IPS-15b (cell line): ENCODE data around the gene NPSR1.

ENCODE experiments used
- H3K27me3 ChIP-seq: one replicate; pipeline ENCODE4 v1.6.1; 2013; ENCODE audit warnings: low read length; ENCODE audit not compliant: control insufficient read depth, insufficient read depth
- H3K36me3 ChIP-seq: one replicate; pipeline ENCODE4 v1.6.1; 2013; ENCODE audit warnings: low read length; ENCODE audit not compliant: control insufficient read depth, insufficient read depth
- H3K4me1 ChIP-seq: one replicate; pipeline ENCODE4 v1.6.1; 2013; ENCODE audit warnings: mild to moderate bottlenecking, low read length; ENCODE audit not compliant: control insufficient read depth, insufficient read depth
- H3K4me3 ChIP-seq: one replicate; pipeline ENCODE4 v1.5.1; 2013; ENCODE audit warnings: low read depth, low read length
- H3K9ac ChIP-seq: one replicate; pipeline ENCODE4 v1.6.1; 2013; ENCODE audit warnings: low read depth, mild to moderate bottlenecking, low read length
- H3K9me3 ChIP-seq: one replicate; pipeline ENCODE4 v1.6.1; 2013; ENCODE audit warnings: mild to moderate bottlenecking, low read length; ENCODE audit not compliant: control insufficient read depth, insufficient read depth

NPSR1 gene

GRCh38 chr7:34749446-34749845 lies 91.4 kb downstream of the NPSR1 start:
- no peaks in the 10 kb centered on the region for H3K27me3 ChIP-seq

GRCh38 chr7:34750209-34750608 lies 92.2 kb downstream of the NPSR1 start:
- Histone ChIP-seq H3K36me3 (no peaks in the 10 kb centered on the region), H3K4me3 (no peak overlapping the region), H3K9ac (no peak overlapping the region), H3K27me3 (no peaks in the 10 kb centered on the region), H3K4me1 (no peaks in the 10 kb centered on the region), H3K9me3 (no peaks in the 10 kb centered on the region)

More at GRCh38 chr7:34749446-34749845, 91.4 kb downstream of the NPSR1 start:
- Histone ChIP-seq H3K4me1 (no peaks in the 10 kb centered on the region), H3K36me3 (no peaks in the 10 kb centered on the region), H3K4me3 (no peak overlapping the region), H3K9me3 (no peaks in the 10 kb centered on the region), H3K9ac (no peak overlapping the region)

DNA sequence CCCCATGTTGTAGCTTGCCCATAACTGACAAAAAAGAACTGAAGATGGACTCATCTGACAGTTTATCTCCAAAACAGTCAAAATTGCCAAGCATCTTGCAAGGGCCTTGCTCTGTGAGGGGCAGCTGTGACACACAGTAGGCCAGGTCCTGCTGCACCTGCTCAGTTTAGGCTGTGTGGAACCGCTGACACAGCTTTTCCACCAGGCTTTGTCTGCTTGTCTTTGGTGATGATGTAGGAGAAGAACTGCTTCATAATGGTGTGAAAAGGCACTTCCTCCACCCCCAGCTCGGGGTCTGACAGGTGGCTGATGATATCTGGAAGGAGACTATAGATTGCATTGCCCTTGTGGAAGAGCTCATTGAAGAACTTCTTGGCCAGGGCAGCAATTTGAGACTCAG lies 92.6 kb downstream of the NPSR1 start:
- no peak overlapping the region for H3K9ac ChIP-seq
- H3K9me3 ChIP-seq: no peaks in the 10 kb centered on the region
- no peak overlapping the region for H3K4me3 ChIP-seq
- no peaks in the 10 kb centered on the region for H3K4me1 ChIP-seq
- no peaks in the 10 kb centered on the region for H3K27me3 ChIP-seq
- H3K36me3 ChIP-seq: no peaks in the 10 kb centered on the region

GRCh38 chr7:34751725-34752643 lies 94.0 kb downstream of the NPSR1 start:
- no peaks in the 10 kb centered on the region for H3K4me1 ChIP-seq
- H3K36me3 ChIP-seq: no peaks in the 10 kb centered on the region
- H3K27me3 ChIP-seq: no peaks in the 10 kb centered on the region
- H3K9me3 ChIP-seq: no peaks in the 10 kb centered on the region
- no peak overlapping the region for H3K4me3 ChIP-seq
- H3K9ac ChIP-seq: no peak overlapping the region

DNA sequence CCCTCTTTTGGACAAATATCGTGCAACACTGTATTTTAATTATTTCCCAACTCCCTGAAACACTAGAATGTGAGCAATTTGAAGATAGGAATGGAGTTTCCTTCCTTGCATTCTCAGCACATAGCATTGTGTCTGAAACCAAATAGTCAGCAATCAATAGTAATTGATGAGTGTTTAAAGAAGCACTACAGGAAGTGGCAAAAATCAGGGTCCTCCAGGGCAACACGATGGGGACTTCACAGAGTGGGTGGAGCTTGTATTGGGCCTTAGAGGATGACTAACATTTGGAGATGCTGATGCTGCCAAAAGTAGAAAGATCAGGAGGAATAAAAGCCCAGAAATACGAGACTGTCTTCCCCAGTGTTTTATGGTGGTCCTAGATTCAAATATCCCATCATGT lies 94.9 kb downstream of the NPSR1 start:
- H3K4me3 ChIP-seq: no peak overlapping the region
- H3K9ac ChIP-seq: no peak overlapping the region
- no peaks in the 10 kb centered on the region for H3K9me3 ChIP-seq
- H3K4me1 ChIP-seq: no peaks in the 10 kb centered on the region
- no peaks in the 10 kb centered on the region for H3K27me3 ChIP-seq
- no peaks in the 10 kb centered on the region for H3K36me3 ChIP-seq

DNA sequence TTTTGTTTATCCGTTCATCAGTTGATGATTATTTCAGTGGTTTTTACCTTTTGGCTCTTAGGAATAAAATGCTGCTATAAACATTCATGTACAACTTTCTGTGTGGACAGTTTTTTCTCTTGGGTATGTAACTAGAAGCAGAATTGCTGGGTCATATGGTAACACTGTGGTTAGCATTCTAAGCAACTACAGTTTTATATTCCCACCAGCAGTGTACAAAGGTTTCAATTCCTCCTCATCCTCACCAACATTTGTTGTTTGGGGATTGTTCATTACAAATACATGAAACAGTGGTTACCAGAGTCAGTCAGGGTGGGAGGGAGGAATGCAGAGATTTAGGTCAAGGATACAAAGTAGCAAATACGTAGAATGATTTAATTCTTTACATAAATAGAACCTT lies 97.0 kb downstream of the NPSR1 start:
- Histone ChIP-seq H3K9me3 (no peaks in the 10 kb centered on the region), H3K4me3 (no peak overlapping the region), H3K27me3 (no peaks in the 10 kb centered on the region), H3K4me1 (no peaks in the 10 kb centered on the region), H3K9ac (no peak overlapping the region), H3K36me3 (no peaks in the 10 kb centered on the region)

DNA sequence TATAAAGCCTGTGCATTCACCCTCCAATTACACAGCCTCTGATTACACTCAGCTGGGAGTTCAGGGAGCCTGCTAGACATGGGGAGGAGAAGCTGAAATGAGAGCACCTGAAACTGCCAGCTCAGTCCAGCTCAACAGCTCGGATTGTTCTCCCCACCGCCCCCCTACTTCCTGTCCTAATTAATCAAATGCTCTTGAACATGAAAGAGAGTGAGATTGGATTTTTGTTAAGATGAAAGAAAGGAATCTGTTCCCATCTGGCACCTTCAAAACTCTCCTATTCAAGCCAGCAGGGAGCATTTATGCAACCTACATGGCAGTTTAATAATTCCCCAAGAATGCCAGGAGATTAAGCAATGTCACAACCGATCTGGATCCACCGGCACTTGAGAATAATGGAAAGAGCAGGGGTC lies 98.0 kb downstream of the NPSR1 start:
- no peak overlapping the region for H3K4me3 ChIP-seq
- no peaks in the 10 kb centered on the region for H3K36me3 ChIP-seq

GRCh38 chr7:34756691-34757090 lies 98.7 kb downstream of the NPSR1 start:
- Histone ChIP-seq H3K4me1 (no peaks in the 10 kb centered on the region), H3K27me3 (no peaks in the 10 kb centered on the region), H3K9me3 (no peaks in the 10 kb centered on the region), H3K9ac (no peak overlapping the region), H3K36me3 (no peaks in the 10 kb centered on the region), H3K4me3 (no peak overlapping the region)

More for the DNA sequence above, 98.0 kb downstream of the NPSR1 start:
- no peaks in the 10 kb centered on the region for H3K27me3 ChIP-seq
- no peaks in the 10 kb centered on the region for H3K4me1 ChIP-seq
- H3K9me3 ChIP-seq: no peaks in the 10 kb centered on the region
- H3K9ac ChIP-seq: no peak overlapping the region

DNA sequence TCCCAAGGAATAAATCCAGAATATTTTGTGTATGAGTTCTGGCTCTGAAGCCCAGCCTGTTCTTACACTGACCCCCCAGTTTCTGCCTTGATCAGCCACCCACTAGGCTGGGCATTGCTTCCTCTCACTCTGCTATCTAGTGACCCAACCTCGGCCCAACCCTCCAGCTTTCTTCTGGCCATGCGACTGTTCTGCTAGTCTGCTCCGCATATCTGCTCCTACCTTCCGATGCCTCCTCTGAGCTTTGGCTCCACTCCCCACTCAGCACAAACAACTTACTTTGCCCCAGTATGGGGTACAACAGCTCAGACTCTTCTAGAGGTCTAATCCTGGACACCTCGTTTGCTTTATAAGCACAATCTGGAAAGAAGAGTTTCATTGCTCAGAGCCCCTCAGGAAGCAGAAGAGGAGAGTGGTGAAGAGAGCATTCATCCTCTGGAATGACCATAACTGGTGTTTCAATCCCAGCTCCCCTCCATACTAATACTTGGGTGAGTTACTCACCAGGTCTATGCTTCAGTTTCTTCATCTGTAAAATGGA lies 99.6 kb downstream of the NPSR1 start:
- Histone ChIP-seq H3K36me3 (no peaks in the 10 kb centered on the region), H3K9me3 (no peaks in the 10 kb centered on the region), H3K27me3 (no peaks in the 10 kb centered on the region), H3K4me3 (no peak overlapping the region), H3K4me1 (no peaks in the 10 kb centered on the region), H3K9ac (no peak overlapping the region)

- H3K9ac ChIP-seq: no peak overlapping the region
Observed at GRCh38 chr7:34758111-34758601, 100.1 kb downstream of the NPSR1 start.

GRCh38 chr7:34759477-34760125 lies 101.6 kb downstream of the NPSR1 start:
- H3K27me3 ChIP-seq: no peaks in the 10 kb centered on the region
- H3K9me3 ChIP-seq: no peaks in the 10 kb centered on the region
- no peaks in the 10 kb centered on the region for H3K4me1 ChIP-seq
- H3K36me3 ChIP-seq: no peaks in the 10 kb centered on the region
- H3K4me3 ChIP-seq: no peak overlapping the region
- no peak overlapping the region for H3K9ac ChIP-seq

More at GRCh38 chr7:34758111-34758601, 100.1 kb downstream of the NPSR1 start:
- H3K4me1 ChIP-seq: no peaks in the 10 kb centered on the region
- H3K36me3 ChIP-seq: no peaks in the 10 kb centered on the region
- H3K9me3 ChIP-seq: no peaks in the 10 kb centered on the region
- H3K4me3 ChIP-seq: no peak overlapping the region
- no peaks in the 10 kb centered on the region for H3K27me3 ChIP-seq
